ENCODE results near the gene RGMA.
"Not testable (repeated sequence)": the region's sequence is repeated elsewhere in the genome, so short reads cannot be mapped to it uniquely, and the experiment has no call there.

RGMA gene

DNA sequence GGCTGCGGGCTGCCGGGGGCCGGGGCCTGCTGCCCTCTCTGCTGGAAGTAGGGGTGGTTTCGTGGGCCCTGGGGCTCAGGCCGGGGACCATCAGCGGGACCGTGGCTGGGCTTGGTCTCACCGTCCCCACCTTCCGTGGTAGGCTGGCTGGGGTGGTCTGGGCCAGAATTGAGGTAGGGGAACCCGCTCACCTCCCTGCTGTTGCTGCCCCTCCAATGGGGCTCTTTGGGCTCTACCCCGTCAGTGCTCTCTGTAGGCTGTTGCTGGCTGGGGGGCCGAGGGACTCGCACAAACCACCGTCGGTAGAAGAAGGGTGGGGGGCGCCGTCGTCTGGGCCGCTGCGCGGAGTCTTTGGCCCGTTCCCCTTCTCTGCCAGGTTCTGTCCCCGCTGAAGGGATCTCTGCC lies 23.4 kb downstream of the RGMA start:
- no peak for DNase-seq

DNA sequence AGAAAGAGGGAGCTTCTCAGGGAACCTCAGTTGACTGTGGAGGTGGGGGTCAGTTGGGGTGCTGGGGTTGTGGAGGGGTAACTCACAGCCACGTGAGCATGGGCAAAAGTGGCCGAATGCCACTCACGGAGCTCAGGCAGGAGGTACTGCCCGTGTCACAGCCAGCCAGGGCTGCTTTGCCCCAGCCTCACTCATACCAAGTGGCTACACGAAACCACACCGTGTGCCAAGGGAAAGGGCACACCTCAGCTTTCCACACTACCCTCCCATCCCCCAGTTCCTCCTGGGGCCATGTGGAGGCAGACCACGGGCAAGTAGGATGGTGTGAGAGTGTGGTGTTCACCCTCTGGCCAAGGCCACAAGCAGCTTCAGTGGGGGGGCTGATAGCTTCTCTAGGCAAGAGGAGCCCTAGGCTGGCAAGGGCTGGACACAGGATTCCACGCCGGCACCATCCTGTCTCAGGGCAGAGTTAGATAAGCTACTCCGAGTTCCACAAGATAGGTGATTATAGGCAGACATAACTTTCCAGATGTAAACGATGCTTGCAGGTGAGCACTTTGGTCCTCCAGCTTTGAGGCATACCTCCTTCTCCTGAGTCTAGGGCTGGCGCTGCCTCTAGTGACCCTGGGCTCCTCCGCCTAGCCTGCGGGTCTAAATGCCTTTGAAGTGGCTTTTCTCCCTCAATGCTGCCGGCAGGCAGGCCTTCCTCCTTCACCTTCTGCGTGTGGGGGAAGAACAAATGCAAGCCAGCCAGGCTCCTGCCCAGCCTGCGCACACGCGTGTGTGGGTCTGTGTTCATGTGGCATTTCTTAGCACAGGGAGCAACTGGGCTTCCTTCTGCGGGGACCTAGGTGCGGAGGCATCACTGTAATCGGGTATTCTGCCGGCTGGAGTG lies 25.0 kb downstream of the RGMA start:
- no peak for DNase-seq

- DNase-seq = no peak
These were observed 25.7 kb downstream of the RGMA start for GRCh38 chr15:93063262-93063671.

DNA sequence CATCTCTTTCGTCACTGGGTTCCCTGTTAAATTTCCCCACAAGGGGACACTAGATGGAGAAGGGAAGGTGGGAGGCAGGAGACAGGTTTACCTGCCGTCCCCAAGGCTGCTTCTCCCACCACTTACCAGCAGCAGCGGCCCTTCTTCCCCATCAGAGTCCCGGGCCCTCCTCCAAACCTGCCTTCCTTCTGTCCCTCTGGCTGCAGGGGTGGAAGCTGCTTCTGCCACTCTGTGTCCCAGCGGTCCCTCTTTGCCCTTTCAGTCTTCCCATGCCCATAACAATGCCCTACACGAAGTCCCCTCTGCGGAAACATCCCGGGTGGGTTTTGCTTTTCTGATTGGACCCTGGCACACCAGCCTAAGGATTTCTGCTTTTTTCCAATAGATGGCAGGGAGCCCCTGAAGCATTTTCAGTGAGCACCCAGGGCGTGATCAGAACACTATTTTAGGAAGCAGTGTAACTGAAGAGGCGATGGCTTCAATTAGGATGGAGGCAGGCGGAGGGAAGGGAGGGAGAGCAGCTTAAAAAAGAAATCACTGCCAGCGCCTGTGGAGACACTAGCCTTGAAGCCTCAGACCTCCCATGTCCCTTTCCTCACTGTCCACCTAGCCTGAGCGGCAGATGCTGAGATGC lies 26.3 kb downstream of the RGMA start:
- DNase-seq = not testable (repeated sequence)

- DNase-seq = no peak
These were observed 28.4 kb downstream of the RGMA start for GRCh38 chr15:93060336-93061248.

DNA sequence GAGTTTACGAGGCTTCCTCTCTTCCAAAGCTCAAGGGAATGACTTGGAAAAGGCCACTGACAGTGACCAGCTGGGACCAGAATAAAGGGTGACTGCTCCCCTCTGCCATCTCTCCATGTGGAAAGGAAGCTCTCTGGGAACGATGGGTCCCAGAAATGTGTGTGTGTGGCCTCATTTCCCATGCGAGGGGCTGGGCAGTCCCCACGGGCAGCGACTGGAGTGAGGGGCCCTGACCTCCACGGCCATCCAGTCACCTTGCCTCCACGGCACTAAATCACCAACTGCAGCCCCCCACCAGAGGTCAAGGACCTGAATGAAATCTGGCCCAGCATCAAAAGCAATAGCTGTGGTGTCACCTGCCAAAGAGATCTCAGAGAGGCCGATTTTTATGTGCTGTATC lies 29.6 kb downstream of the RGMA start:
- no peak for DNase-seq

- DNase-seq = no peak
These were observed 30.0 kb downstream of the RGMA start for GRCh38 chr15:93058904-93059427.

GRCh38 chr15:93058128-93058527 lies 30.9 kb downstream of the RGMA start:
- DNase-seq = no peak

DNA sequence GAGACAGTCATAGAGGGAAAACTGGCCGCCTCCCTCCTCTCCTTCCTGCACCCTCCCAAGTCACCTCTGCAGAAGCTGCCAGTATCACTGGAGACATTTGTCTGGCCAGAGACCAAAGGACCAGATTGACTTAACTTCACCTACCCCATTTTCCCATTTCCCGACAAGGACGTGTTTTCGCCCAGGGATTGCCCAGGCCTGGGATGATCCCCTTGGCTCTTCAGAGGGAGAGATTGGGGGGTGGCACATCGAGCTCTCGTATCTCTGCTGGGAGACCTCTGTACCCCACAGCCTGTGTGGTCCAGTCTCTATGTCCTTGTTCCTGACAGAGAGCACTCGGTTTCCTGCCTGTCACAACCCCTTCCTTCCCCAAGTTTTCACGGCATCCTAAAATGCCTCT lies 31.4 kb downstream of the RGMA start:
- no peak for DNase-seq

DNA sequence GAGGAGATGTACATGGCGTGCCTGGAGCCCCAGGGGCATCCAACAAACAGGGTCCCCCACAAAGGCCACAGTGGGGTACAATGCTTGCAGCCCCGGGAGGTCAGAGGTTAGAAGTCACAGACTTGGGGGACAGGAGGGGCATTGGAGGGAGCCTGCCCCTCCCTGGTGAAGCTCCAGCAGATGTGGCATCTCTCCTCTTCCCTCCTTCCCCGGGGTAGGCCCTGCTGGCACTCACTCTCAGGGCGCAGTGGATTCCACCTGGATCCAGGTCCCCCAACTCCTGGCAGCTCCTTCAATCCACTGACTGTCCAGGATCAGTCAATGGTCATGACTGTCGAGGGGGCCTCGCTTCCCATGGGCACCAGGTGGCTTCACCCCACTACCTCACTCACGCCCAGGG lies 32.2 kb downstream of the RGMA start:
- no peak for DNase-seq

DNA sequence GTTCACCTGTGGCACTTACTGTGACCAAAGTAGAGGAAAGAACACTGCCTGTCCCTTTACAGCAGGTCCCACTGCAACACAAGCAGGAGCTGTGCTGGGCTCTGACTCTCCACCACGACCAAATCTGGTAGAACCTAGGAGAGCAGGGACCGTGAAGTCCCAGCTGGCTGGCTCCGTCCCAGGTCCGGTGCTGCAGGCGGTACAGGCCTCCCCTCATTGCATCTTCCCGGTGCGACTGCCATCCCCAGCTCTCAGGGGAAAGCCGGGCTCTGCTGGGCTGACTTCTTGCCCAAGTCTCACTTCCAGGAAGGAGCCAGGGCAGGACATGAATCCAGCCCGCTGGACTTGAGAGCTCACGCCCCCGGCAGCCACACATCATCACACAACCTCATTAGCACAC lies 33.8 kb downstream of the RGMA start:
- no peak for DNase-seq

GRCh38 chr15:93052090-93052879 lies 36.7 kb downstream of the RGMA start:
- no peak for DNase-seq

- no peak for DNase-seq
These were observed 37.5 kb downstream of the RGMA start for GRCh38 chr15:93051236-93052089.

- DNase-seq = no peak
These were observed 38.4 kb downstream of the RGMA start for GRCh38 chr15:93050648-93051047.

DNA sequence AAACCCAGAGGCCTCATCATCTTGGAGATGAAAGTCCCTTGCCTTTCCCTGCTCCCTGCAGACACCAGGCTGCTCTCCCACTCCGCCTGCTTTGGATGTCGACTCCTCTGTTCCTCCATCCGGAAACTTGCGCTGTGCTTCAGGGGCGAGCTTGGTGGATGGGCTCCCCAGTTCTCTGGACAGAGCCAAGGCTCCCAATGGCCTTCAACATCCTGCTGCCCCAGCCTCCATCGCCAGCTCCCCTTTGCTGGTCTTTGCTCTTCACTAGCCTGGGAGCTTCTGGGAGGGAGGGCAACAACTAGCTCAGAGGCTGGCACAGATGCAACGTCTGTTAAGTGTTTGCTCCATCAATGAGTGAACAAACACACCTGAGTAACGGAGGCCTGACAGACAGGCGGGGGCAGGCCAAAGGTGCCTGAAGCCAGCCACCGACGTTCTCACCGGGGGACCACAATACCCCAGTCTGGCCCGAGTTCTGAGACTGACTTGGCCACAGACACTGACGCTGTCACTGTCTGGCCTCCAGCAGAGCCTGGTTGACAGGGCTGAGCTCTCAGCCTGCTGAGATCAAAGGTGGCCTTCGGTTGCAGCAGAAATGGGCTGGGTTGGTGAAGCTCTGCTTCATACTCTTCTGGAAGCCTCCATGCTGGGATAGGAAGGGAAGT lies 39.0 kb downstream of the RGMA start:
- DNase-seq = no peak

- DNase-seq = no peak
These were observed 39.8 kb downstream of the RGMA start for GRCh38 chr15:93049233-93049632.

GRCh38 chr15:93048759-93049161 lies 40.3 kb downstream of the RGMA start:
- DNase-seq = no peak

DNA sequence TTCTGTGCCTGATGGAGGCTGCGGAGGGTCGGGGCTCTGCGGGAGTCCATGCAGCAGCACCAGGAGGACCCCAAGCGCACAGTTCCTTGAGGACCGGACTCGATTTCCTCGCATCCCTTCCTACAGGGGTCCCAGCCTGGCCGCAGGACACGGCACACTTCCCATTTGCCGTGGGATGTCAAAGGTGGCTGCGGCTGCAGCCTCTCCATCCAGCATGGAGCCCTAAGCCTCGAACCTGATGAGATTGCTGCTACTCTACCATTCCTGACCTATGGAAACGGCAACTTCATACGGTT lies 40.6 kb downstream of the RGMA start:
- DNase-seq = no peak

DNA sequence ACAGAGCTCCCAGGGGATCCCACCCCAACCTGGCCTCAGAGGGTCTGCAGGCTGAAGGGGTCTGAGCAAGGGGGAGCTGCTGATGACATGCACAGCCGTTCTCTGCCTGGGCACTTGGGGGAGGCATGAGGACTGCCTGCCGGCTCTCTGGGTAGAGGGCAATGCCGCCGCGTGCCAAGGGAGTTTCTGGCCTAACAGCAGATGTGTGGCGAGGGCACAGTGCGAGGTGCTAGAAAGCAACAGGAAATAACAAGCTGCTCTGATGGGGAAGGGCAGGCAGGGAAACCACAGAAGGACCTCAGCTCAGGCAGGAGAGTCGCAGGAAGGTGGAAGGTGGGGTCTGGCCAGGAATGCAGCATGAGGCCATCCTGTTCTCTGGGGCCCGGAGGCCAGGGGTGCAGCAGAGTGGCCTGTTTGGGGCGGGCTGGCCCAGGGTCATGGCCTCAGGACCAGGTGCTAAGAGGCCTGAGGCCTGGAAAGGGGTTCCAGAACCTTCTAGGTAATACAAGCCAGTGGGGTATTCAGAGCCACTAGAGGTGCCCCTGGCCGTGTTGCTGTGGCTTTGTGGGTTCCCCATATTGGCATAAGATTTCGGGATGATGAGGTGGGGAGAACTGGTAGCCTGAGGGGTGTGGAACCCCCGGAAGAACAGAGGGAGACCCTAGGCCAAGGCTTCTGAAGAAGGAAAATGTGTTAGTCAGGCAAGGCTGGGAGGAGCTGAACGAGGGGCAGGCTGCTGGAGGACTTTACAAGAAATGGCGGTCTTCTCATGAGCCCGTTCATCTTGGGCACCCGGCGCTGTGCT lies 41.2 kb downstream of the RGMA start:
- DNase-seq = peak; percentile 47

DNA sequence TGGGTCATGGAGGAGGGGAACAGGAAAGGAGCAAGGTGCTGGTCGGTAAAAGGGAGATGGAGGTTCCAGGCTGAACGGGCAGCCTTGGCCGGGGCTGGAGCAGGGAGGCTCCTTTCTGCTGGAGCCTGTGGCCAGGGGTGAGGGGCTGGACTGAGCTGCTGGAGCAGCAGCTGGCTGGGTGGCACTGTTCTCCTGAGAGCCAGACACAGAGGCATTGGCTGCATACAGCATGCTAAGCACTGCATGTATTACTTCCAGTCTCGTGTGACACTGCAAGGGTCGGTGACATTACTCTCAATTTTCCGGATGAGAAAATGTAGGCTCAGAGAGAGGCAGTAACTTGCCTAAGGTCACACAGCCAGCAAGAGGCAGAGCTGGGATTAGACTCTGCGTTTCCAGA lies 42.3 kb downstream of the RGMA start:
- no peak for DNase-seq

All from CD4-positive, alpha-beta T cell treated with Interleukin-6 for 4 hours (primary cell).